Karpas-422 (cell line): ENCODE data around the gene PDGFC. TPM values are rescaled to one million over a fixed set of nuclear protein-coding genes. Genes with fewer than 3 reads are reported as not detected.

Experiments
- DNase-seq: peaks from one replicate; pipeline ENCODE4 v3.0.0-alpha.2; 2015
- H2AFZ ChIP-seq: fragments of 200-600 bp; sonication (generic); 2 replicates; pipeline ENCODE4 v1.6.1; 2014; ENCODE audit warnings: antibody characterized with exemption, low read length, mixed read lengths
- H3K27ac ChIP-seq: fragments of 200-600 bp; sonication (generic); 2 replicates; pipeline ENCODE4 v1.5.1; 2014; ENCODE audit warnings: mild to moderate bottlenecking, low read length, moderate library complexity
- H3K27me3 ChIP-seq: fragments of 200-600 bp; sonication (generic); 2 replicates; pipeline ENCODE4 v1.6.1; 2014; ENCODE audit warnings: low read length, mixed read lengths
- H3K36me3 ChIP-seq: fragments of 200-600 bp; sonication (generic); 2 replicates; pipeline ENCODE4 v1.6.1; 2014; ENCODE audit warnings: low read length, mixed read lengths; ENCODE audit not compliant: insufficient read depth
- H3K4me1 ChIP-seq: fragments of 200-600 bp; sonication (generic); 2 replicates; pipeline ENCODE4 v1.6.1; 2014; ENCODE audit warnings: mild to moderate bottlenecking, low read length, mixed read lengths
- H3K4me2 ChIP-seq: fragments of 200-600 bp; sonication (generic); 2 replicates; pipeline ENCODE4 v1.6.1; 2014; ENCODE audit warnings: low read length, low read depth, mild to moderate bottlenecking; ENCODE audit not compliant: poor library complexity, severe bottlenecking
- H3K4me3 ChIP-seq: fragments of 200-600 bp; sonication (generic); 2 replicates; pipeline ENCODE4 v1.5.1; 2014; ENCODE audit warnings: mild to moderate bottlenecking, antibody characterized with exemption, low read length, mixed read lengths
- H3K79me2 ChIP-seq: fragments of 200-600 bp; sonication (generic); 2 replicates; pipeline ENCODE4 v1.6.1; 2014; ENCODE audit warnings: mild to moderate bottlenecking, low read length, mixed read lengths
- H3K9ac ChIP-seq: fragments of 200-600 bp; sonication (generic); 2 replicates; pipeline ENCODE4 v1.6.0; 2014; ENCODE audit warnings: low read length
- H3K9me2 ChIP-seq: fragments of 200-600 bp; sonication (generic), shearing (Covaris generic); replicated peaks from 2 replicates; pipeline ENCODE4 v1.6.0; 2014; ENCODE audit warnings: mild to moderate bottlenecking, low read length, moderate library complexity; ENCODE audit not compliant: insufficient read depth
- H3K9me3 ChIP-seq: fragments of 300-700, 200-600 bp; sonication (generic); 2 replicates; pipeline ENCODE4 v1.6.1; 2014; ENCODE audit warnings: low read length, mixed read lengths
- H4K20me1 ChIP-seq: fragments of 200-600 bp; sonication (generic); 2 replicates; pipeline ENCODE4 v1.6.1; 2014; ENCODE audit warnings: mild to moderate bottlenecking, antibody characterized with exemption, low read length, low read depth; ENCODE audit not compliant: insufficient read depth
- total RNA-seq: library from RNA; depleted of rRNA; stranded (reverse); fragments of >200 nt; shearing (Covaris generic); gene quantifications from 2 replicates; pipeline ENCODE4 v1.2.3, GENCODE V29; 2014; ENCODE audit warnings: low replicate concordance

The PDGFC gene
- total RNA-seq, 1 experiment from 2014 or later, result not detected

DNA sequence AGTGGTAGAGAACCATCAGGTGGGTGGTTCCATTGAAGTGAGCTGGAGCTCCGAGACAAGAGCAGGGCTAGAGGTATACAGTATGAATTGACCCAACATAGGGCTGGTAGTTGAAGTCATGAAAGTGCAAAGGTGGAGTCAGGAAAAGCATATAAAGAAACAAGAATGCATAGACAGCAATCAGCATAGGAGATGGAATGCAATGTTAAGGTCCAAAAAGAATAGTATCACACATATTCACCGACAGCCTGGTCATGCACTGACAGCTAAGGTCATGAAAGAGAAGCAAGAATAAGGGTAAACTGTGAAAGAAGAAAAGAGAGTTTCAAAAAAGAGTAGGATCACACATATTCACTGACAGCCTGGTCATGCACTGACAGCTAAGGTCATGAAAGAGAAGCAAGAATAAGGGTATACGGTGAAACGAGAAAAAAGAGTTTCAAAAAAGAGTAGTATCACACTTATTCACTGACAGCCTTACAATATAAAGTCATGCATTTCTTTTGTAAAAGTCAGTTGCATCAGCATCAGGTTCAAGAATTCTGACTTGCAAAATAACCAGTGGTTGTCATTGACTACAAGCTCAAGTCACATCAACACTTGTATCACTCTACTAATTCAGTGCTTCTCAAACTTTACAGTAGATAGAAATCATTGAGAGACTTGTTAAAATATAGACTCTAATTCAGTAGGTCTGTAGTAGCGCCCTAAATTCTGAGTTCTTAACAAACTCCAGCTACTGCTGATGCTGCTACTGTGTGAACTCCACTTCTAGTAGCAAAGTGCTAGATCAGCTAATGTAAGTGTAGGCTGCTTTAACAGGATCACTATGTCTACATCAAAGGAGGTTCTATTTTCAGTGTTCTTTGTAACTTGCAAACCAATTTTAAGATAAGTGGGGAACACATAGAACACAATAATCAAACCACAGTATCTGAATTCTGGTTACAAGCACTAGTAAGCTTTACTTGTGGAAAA is 221.9 kb downstream of the PDGFC start:
- no peaks in the 10 kb centered on the region; the same call in 1 of the 2 replicates for H3K9me3 ChIP-seq
- H3K4me3 ChIP-seq, result no peak overlapping the region
- H3K9ac ChIP-seq, result no peak overlapping the region
- no peaks in the 10 kb centered on the region for H3K79me2 ChIP-seq
- H3K27ac ChIP-seq, result no peak overlapping the region
- no peak overlapping the region for H2AFZ ChIP-seq
- H3K4me2 ChIP-seq, result no peak overlapping the region
- H3K27me3 ChIP-seq, result no peaks in the 10 kb centered on the region
- no peaks in the 10 kb centered on the region for H4K20me1 ChIP-seq
- no peak for DNase-seq
- H3K9me2 ChIP-seq, result 0 out of 2 replicates have a peak, but pooled peaks cover 4% of the 10 kb centered on the region
- H3K4me1 ChIP-seq, result no peaks in the 10 kb centered on the region
- H3K36me3 ChIP-seq, result no peaks in the 10 kb centered on the region

GRCh38 chr4:156746111-156746510 is 225.5 kb downstream of the PDGFC start:
- no peaks in the 10 kb centered on the region for H3K27me3 ChIP-seq
- no peaks in the 10 kb centered on the region for H3K9me2 ChIP-seq
- no peaks in the 10 kb centered on the region for H3K4me1 ChIP-seq
- H3K4me3 ChIP-seq, result no peak overlapping the region
- H3K79me2 ChIP-seq, result no peaks in the 10 kb centered on the region
- H4K20me1 ChIP-seq, result no peaks in the 10 kb centered on the region
- no peak overlapping the region for H2AFZ ChIP-seq
- no peak for DNase-seq
- H3K36me3 ChIP-seq, result no peaks in the 10 kb centered on the region
- H3K4me2 ChIP-seq, result no peak overlapping the region
- H3K27ac ChIP-seq, result no peak overlapping the region
- no peaks in the 10 kb centered on the region; the same call in 1 of the 2 replicates for H3K9me3 ChIP-seq
- H3K9ac ChIP-seq, result no peak overlapping the region

GRCh38 chr4:156738766-156739165 is 232.8 kb downstream of the PDGFC start:
- Histone ChIP-seq H3K36me3 (no peaks in the 10 kb centered on the region), H2AFZ (no peak overlapping the region), H3K4me3 (no peak overlapping the region), H4K20me1 (no peaks in the 10 kb centered on the region), H3K9me3 (no peaks in the 10 kb centered on the region), H3K9ac (no peak overlapping the region), H3K4me2 (no peak overlapping the region), H3K27ac (no peak overlapping the region), H3K4me1 (no peaks in the 10 kb centered on the region), H3K9me2 (no peaks in the 10 kb centered on the region), H3K79me2 (no peaks in the 10 kb centered on the region), H3K27me3 (no peaks in the 10 kb centered on the region)
- no peak for DNase-seq

- H3K27ac ChIP-seq, result no peak overlapping the region
- H3K36me3 ChIP-seq, result no peaks in the 10 kb centered on the region
- H3K4me3 ChIP-seq, result no peak overlapping the region
- H3K4me1 ChIP-seq, result no peaks in the 10 kb centered on the region
- no peak for DNase-seq
- H3K9ac ChIP-seq, result no peak overlapping the region
- no peaks in the 10 kb centered on the region for H3K79me2 ChIP-seq
- H4K20me1 ChIP-seq, result no peaks in the 10 kb centered on the region
- H3K27me3 ChIP-seq, result no peaks in the 10 kb centered on the region
- H3K9me3 ChIP-seq, result no peaks in the 10 kb centered on the region
- no peak overlapping the region for H3K4me2 ChIP-seq
- H2AFZ ChIP-seq, result no peak overlapping the region
- no peaks in the 10 kb centered on the region for H3K9me2 ChIP-seq
Observed at GRCh38 chr4:156734965-156735895, 236.4 kb downstream of the PDGFC start.

GRCh38 chr4:156733582-156733981 is 238.0 kb downstream of the PDGFC start:
- H3K9me3 ChIP-seq, result no peaks in the 10 kb centered on the region
- H3K27ac ChIP-seq, result no peak overlapping the region
- H3K79me2 ChIP-seq, result no peaks in the 10 kb centered on the region
- H3K9ac ChIP-seq, result no peak overlapping the region
- no peak for DNase-seq
- H4K20me1 ChIP-seq, result no peaks in the 10 kb centered on the region
- no peak overlapping the region for H3K4me3 ChIP-seq
- no peaks in the 10 kb centered on the region for H3K9me2 ChIP-seq
- H2AFZ ChIP-seq, result no peak overlapping the region
- H3K4me2 ChIP-seq, result no peak overlapping the region
- H3K4me1 ChIP-seq, result no peaks in the 10 kb centered on the region
- no peaks in the 10 kb centered on the region for H3K36me3 ChIP-seq
- no peaks in the 10 kb centered on the region for H3K27me3 ChIP-seq

DNA sequence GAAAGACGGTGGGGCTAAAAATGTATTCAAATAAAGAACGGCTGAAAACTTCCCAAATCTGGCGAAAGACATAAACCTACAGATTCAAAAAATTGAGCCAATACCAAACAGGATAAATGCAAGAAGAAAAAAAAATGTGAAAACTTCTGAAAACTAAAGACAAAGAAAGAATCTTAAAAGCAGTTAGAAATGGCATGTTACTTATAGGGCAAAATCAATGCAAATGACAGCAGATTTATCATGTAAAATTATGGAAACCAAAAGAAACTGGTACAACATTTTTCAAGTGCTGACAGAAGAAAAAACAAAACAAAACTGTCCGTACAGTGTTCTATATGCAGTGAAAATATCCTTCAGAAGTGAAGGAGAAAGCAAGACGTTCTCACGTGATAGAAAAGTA is 239.0 kb downstream of the PDGFC start:
- Histone ChIP-seq H3K9ac (no peak overlapping the region), H3K9me3 (no peaks in the 10 kb centered on the region), H3K4me3 (no peak overlapping the region), H3K79me2 (no peaks in the 10 kb centered on the region), H4K20me1 (no peaks in the 10 kb centered on the region), H2AFZ (no peak overlapping the region), H3K36me3 (no peaks in the 10 kb centered on the region), H3K27me3 (no peaks in the 10 kb centered on the region), H3K4me2 (no peak overlapping the region), H3K27ac (no peak overlapping the region), H3K9me2 (no peaks in the 10 kb centered on the region), H3K4me1 (no peaks in the 10 kb centered on the region)
- no peak for DNase-seq

GRCh38 chr4:156729416-156729815 is 242.2 kb downstream of the PDGFC start:
- H4K20me1 ChIP-seq, result no peaks in the 10 kb centered on the region

GRCh38 chr4:156725257-156725656 is 246.3 kb downstream of the PDGFC start:
- H3K4me2 ChIP-seq, result no peak overlapping the region
- no peaks in the 10 kb centered on the region for H3K9me2 ChIP-seq
- no peak overlapping the region for H3K9ac ChIP-seq
- no peak overlapping the region for H2AFZ ChIP-seq
- no peaks in the 10 kb centered on the region for H3K27me3 ChIP-seq
- no peaks in the 10 kb centered on the region for H3K36me3 ChIP-seq
- H3K4me3 ChIP-seq, result no peak overlapping the region
- H3K27ac ChIP-seq, result no peak overlapping the region
- no peaks in the 10 kb centered on the region for H3K79me2 ChIP-seq
- no peak for DNase-seq
- H3K9me3 ChIP-seq, result no peaks in the 10 kb centered on the region
- no peaks in the 10 kb centered on the region for H3K4me1 ChIP-seq
- H4K20me1 ChIP-seq, result no peaks in the 10 kb centered on the region

More at GRCh38 chr4:156729416-156729815, 242.2 kb downstream of the PDGFC start:
- Histone ChIP-seq H3K27me3 (no peaks in the 10 kb centered on the region), H2AFZ (no peak overlapping the region), H3K4me3 (no peak overlapping the region), H3K36me3 (no peaks in the 10 kb centered on the region), H3K27ac (no peak overlapping the region), H3K79me2 (no peaks in the 10 kb centered on the region), H3K4me1 (no peaks in the 10 kb centered on the region), H3K4me2 (no peak overlapping the region), H3K9me3 (no peaks in the 10 kb centered on the region), H3K9me2 (no peaks in the 10 kb centered on the region), H3K9ac (no peak overlapping the region)
- DNase-seq, result no peak
